ENCODE data around the gene ANO9.

Gene ANO9

DNA sequence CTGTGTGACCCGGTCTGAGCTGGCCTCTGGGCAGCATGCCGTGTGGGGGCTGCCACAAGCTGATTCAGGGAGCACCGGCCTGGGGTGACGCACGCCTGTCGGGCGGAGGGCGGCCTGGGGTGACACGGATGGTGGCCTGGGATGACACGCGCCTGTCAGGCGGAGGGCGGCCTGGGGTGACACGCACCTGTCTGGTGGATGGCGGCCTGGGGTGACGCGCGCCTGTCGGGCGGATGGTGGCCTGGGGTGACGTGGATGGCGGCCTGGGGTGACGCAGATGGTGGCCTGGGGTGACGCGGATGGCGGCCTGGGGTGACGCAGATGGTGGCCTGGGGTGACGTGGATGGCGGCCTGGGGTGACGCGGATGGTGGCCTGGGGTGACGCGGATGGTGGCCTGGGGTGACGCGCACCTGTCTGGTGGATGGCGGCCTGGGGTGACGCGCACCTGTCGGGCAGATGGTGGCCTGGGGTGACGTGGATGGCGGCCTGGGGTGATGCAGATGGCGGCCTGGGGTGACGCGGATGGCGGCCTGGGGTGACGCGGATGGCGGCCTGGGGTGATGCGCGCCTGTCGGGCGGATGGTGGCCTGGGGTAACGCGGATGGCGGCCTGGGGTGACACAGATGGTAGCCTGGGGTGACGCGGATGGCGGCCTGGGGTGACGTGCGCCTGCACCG lies 29.8 kb upstream of the ANO9 start:
- DNase-seq (ENCODE audit: low read depth): no peak
- H3K4me3 ChIP-seq (ENCODE audit: low read depth, low read length): no peak overlapping the region
- no peak for TF ChIP-seq CTCF (conservative IDR thresholded peaks at IDR 0.05; ENCODE audit: low read depth, low read length)

DNA sequence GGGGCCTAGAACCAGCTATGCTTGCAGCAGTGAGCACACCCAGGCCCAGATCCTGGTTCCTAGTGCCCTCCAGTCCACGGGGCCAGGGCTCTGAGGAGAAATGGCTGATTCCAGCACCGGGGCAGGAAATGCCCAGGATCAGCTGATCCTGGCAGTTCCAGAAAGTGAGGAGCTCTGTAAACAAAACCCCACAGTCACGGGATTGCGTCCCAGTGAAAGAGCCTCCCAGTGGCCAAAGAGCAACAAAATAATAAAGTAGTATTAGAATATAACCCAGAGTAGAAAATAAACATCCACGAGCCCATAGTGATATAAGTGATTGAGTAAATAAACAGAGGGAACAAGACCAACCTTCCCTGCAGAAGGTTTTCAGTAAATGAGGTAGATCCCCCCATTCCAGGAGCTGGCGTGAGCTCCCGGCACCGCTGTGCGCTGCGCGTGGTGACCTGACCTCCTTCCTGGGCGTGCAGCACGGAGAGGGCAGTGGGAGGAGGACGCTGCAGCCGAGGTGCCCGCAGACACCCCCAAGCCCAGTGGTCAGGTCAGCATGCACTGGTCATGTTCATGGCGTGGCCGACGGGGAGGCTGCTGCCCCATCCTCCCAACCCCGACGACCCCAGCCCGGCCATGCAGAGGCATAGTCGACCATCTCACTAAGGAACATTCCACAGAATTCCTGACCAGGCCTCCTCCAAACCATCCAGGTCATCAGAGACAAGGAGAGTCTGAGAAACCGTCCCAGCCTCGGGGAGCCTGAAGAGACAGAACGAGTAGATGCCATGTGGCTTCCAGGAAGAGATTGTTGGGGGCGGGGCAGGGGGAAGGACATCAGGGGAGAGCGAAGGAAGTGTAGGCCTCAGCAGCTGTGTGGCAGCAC lies 28.1 kb upstream of the ANO9 start:
- peak; percentile 36 for TF ChIP-seq CTCF (conservative IDR thresholded peaks at IDR 0.05; ENCODE audit: low read depth, low read length)
- DNase-seq (ENCODE audit: low read depth): peak; percentile 91
- H3K4me3 ChIP-seq (ENCODE audit: low read depth, low read length): peak overlapping the region; percentile 5

GRCh38 chr11:469026-469683 lies 27.3 kb upstream of the ANO9 start:
- DNase-seq (ENCODE audit: low read depth): peak; percentile 34
- H3K4me3 ChIP-seq (ENCODE audit: low read depth, low read length): peak overlapping the region; percentile 5

GRCh38 chr11:468493-468892 lies 26.7 kb upstream of the ANO9 start:
- DNase-seq (ENCODE audit: low read depth): no peak
- TF ChIP-seq CTCF (conservative IDR thresholded peaks at IDR 0.05; ENCODE audit: low read depth, low read length): no peak
- no peak overlapping the region for H3K4me3 ChIP-seq (ENCODE audit: low read depth, low read length)

- no peak for TF ChIP-seq CTCF (conservative IDR thresholded peaks at IDR 0.05; ENCODE audit: low read depth, low read length)
- no peak overlapping the region for H3K4me3 ChIP-seq (ENCODE audit: low read depth, low read length)
- no peak for DNase-seq (ENCODE audit: low read depth)
These were observed 26.2 kb upstream of the ANO9 start for GRCh38 chr11:468036-468435.

GRCh38 chr11:465896-466530 lies 24.2 kb upstream of the ANO9 start:
- TF ChIP-seq CTCF (conservative IDR thresholded peaks at IDR 0.05; ENCODE audit: low read depth, low read length): no peak
- no peak for DNase-seq (ENCODE audit: low read depth)
- H3K4me3 ChIP-seq (ENCODE audit: low read depth, low read length): no peak overlapping the region

DNA sequence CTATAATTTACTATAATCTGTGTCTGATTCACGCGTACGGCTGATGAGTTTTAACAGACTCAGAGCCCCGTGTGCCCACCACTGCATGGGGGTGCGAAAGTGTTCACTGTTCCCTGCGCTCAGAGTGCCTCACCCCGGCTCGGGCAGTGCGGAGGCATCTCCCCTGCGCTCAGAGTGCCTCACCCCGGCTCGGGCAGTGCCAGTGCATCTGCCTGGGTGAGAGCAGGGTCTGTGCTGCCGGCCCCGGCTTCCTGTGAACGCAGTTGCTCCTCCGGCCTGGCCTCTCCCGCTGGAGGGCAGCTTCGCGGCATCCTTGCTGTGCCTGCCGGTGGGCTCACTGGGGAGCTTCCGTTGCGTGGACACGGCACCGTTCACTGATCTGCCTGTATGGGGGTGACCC lies 22.5 kb upstream of the ANO9 start:
- DNase-seq (ENCODE audit: low read depth): no peak
- no peak overlapping the region for H3K4me3 ChIP-seq (ENCODE audit: low read depth, low read length)
- TF ChIP-seq CTCF (conservative IDR thresholded peaks at IDR 0.05; ENCODE audit: low read depth, low read length): no peak

Measured in choroid plexus epithelial cell (primary cell).